ENCODE measurements around the gene PPP1R9B.

The PPP1R9B gene

DNA sequence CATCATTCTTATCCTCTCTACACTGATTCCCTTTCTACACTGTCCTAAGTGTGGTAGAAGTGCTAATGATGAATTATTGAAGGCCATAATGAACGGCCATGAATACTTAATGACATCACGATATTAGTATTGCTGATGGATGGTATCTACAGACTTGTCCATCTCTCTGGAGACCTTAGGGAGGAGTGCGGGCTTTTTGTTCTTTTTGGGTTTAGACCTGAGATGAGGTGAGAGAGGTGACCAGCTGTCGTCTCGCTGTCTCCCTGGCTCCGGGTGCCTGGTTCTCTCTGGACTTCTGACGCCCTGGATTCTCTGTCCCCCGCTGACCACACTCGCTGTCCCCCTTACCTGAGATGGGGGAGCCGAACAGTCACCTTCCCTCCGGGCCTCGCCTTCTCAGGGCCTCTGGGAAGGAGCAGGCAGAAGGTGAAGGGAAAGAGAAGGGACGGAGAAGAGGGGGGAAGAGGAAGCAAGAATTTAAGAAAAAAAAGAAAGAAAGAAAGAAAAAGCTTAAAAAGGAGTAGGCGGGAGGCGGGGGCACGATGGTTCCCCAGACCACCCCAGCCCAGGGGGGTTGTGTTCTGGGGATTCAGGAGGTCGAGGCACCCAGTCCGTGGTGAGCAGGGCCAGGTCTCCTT, 32.4 kb upstream of the PPP1R9B start:
- no peak overlapping the region for H3K4me3 ChIP-seq (ENCODE audit: low read length)
- no peak for DNase-seq (ENCODE audit: low read depth)
- TF ChIP-seq, protein P1, sequence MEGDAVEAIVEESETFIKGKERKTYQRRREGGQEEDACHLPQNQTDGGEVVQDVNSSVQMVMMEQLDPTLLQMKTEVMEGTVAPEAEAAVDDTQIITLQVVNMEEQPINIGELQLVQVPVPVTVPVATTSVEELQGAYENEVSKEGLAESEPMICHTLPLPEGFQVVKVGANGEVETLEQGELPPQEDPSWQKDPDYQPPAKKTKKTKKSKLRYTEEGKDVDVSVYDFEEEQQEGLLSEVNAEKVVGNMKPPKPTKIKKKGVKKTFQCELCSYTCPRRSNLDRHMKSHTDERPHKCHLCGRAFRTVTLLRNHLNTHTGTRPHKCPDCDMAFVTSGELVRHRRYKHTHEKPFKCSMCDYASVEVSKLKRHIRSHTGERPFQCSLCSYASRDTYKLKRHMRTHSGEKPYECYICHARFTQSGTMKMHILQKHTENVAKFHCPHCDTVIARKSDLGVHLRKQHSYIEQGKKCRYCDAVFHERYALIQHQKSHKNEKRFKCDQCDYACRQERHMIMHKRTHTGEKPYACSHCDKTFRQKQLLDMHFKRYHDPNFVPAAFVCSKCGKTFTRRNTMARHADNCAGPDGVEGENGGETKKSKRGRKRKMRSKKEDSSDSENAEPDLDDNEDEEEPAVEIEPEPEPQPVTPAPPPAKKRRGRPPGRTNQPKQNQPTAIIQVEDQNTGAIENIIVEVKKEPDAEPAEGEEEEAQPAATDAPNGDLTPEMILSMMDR (IDR thresholded peaks at IDR 0.05; ENCODE audit: insufficient read depth, low read depth, low read length, missing control alignments): no peak

DNA sequence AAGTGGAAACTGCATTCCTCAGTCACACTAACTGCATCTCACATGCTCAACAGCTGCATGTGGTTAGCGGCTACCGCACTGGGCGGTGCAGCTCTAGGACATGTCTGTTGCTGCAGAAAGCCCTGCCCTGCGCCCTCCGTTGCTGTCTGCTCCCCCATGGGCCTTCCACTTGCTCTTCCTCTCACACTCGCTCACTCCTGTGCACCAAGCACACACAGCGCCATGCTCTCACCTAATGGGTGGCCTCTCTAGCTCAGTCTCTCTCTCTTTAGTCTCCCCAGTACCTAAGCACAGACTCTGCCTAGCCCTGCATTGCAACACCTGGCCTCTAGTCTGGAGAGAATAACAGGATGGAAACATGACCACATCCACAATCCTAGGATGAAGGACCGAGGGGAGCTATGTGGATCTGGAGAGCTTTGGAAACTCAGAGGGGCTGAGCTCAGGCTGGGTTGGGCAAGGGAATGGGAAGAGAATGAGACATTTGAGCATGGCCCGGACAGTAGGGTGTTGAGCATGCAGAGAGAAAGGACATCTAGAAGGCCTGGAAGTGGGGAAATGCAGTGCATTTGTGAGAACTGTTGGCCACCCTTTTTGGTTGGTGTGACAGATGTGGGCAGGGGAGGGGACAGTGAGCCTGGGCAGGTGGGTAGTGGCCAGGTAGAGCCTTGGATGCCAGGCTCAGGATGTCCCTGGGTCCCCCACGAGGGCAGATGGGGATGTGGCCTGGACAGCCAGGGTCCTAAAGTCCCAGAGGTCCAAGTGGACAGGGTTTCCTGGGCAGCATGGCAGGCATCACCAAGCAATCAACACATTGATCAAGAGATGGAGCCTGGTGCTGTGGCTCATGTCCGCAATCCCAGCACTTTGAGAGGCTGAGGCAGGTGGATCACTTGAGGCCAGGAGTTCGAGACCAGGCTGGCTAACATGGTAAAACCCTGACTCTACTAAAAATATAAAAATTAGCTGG, 31.4 kb upstream of the PPP1R9B start:
- peak; percentile 52 for DNase-seq (ENCODE audit: low read depth)
- TF ChIP-seq, protein P1 (IDR thresholded peaks at IDR 0.05; ENCODE audit: insufficient read depth, low read depth, low read length, missing control alignments): no peak
- H3K4me3 ChIP-seq (ENCODE audit: low read length): no peak overlapping the region

DNA sequence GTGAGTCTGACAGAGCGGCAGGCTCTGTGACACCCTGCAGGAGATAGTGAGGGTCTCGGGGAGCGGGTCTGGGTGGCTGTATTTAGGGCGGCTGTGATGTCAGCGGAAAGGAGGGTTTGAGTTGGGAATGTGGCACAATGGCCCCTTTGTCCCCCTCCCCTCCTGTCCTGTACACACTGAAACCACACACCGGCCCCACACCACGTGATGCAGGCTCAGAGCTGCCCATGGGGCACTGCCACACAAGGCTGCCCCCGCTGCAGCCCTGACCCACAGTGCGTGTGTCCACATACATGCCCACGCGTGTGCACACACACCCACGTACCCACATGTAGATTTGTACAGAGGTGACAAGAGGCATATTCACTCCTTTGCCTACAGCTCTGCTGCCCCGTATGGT, 30.7 kb upstream of the PPP1R9B start:
- no peak for DNase-seq (ENCODE audit: low read depth)
- TF ChIP-seq, protein P1 (IDR thresholded peaks at IDR 0.05; ENCODE audit: insufficient read depth, low read depth, low read length, missing control alignments): no peak
- H3K4me3 ChIP-seq (ENCODE audit: low read length): no peak overlapping the region

DNA sequence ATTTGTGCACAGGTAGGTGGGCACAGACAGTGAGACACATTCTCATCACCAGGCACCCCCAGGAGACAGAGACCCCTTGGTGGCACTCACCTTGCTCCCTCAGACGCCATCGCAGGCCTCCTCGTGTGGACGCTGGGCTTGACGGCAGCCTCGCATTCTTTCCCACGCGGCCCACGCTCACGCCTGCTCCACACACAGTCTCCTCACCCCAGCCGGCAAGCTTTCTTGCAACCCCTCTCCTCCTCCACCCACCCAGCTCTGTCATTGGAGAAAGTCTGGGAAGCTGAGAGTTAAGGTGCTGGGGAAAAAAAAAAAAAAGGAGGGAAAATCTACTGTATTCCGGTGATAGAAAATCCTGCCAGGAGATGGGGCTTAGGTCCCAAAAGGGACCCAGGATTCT, 30.1 kb upstream of the PPP1R9B start:
- no peak overlapping the region for H3K4me3 ChIP-seq (ENCODE audit: low read length)
- TF ChIP-seq, protein P1 (IDR thresholded peaks at IDR 0.05; ENCODE audit: insufficient read depth, low read depth, low read length, missing control alignments): no peak
- DNase-seq (ENCODE audit: low read depth): no peak

DNA sequence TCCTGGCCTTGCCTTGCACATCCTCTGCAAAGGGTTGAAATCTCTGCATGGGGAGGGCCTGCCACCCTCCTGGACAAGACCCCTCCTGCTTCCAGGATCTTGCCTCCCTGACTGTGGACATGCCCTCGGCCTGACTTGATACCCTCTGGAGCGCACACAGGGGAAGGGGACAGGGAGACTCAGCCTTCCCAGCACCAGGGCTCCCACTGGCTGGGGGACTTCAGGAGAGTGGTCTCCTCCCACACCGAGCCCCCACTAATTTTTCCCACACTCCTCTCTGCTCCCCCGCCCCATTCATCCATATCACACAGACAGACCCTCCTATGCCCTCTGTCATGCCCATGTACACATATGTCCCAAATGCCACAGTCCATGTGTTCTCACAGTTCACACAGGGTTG, 29.6 kb upstream of the PPP1R9B start:
- TF ChIP-seq, protein P1 (IDR thresholded peaks at IDR 0.05; ENCODE audit: insufficient read depth, low read depth, low read length, missing control alignments): no peak
- H3K4me3 ChIP-seq (ENCODE audit: low read length): no peak overlapping the region
- DNase-seq (ENCODE audit: low read depth): no peak

DNA sequence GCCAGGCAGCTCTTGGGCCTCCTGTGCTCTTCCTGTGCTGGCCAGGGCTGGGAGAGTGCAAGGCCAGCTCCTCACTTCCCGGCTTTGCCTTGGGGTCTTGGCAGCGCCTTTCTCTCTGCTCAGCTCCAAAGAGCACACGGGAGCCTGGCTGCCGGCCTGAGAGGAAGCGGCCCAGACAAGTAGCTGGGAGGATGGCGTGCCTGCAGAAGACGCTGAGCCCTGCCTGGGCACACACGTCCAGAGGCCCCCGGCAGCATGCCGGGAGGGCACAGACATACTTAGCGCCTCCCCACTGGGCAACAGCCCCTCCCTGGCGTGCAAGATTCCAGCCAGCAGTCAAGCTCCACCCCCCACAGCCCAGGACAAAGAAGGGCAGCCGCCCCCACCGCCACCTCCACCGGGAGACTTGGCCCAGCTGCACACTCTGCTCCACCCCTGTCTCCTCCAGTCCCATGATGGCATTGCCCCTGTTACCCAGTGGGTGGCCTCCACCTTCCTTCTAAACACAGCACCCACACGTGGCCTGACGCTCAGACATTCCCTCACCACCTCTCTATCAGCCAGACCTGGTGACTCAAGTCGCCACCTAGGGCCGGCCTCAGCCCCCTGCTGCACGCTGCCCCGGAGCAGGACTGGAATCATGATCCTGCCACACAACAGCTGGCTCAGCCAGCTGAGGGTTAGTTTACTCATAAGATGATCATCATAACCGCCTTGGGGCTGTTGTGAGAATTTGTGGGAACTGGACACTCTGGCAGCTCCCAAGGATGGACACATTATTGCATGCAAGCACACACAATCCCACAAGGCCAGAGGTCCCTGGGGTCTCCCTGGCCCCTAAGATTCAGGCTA, 27.7 kb upstream of the PPP1R9B start:
- H3K4me3 ChIP-seq (ENCODE audit: low read length): no peak overlapping the region
- TF ChIP-seq, protein P1 (IDR thresholded peaks at IDR 0.05; ENCODE audit: insufficient read depth, low read depth, low read length, missing control alignments): peak; percentile 52
- DNase-seq (ENCODE audit: low read depth): peak; percentile 100

Measured in epithelial cell of esophagus (primary cell).